Heart right ventricle (tissue), 16 donors: ENCODE results near the gene TNFRSF1B. TPM values are rescaled to one million over a fixed set of nuclear protein-coding genes. Genes with fewer than 3 reads are reported as not detected.

ENCODE experiments used
- ATAC-seq, 8 donors: fragments of 200-7000 bp; cut with Tn5 transposase; one replicate each; pipeline ENCODE4 v1.9.1; 2020; ENCODE audit warnings: mild to moderate bottlenecking in 8 of 8, moderate library complexity in 8 of 8, moderate number of reproducible peaks in 1 of 8
- DNase-seq, 2 donors: peaks; one replicate each; pipeline ENCODE4 v3.0.0-alpha.2; 2020
- H3K27ac ChIP-seq, 10 donors: fragments of 200-600 bp; sonication (generic) in 2 of 10; one replicate each; pipeline versions ENCODE4 v1.5.0 to v1.8.0; 2020 to 2022; ENCODE audit warnings: mild to moderate bottlenecking in 3 of 10
- H3K27me3 ChIP-seq, 7 donors: fragments of 200-600 bp; one replicate each; pipeline ENCODE4 v1.8.0; 2021 to 2022; ENCODE audit warnings: mild to moderate bottlenecking in 2 of 7
- H3K36me3 ChIP-seq, 9 donors: fragments of 200-600 bp; sonication (generic) in 1 of 9; one replicate each; pipeline versions ENCODE4 v1.5.0 to v1.8.0; 2020 to 2022; ENCODE audit warnings: mild to moderate bottlenecking in 2 of 9
- H3K4me1 ChIP-seq, 9 donors: fragments of 200-600 bp; sonication (generic) in 1 of 9; one replicate each; pipeline versions ENCODE4 v1.5.0 to v1.8.0; 2020 to 2022; ENCODE audit warnings: mild to moderate bottlenecking in 4 of 9
- H3K4me3 ChIP-seq, 10 donors: fragments of 200-600 bp; sonication (generic) in 2 of 10; one replicate each; pipeline versions ENCODE4 v1.5.0 to v1.8.0; 2020 to 2022; ENCODE audit warnings: mild to moderate bottlenecking in 7 of 10, moderate library complexity in 2 of 10
- H3K9me3 ChIP-seq, 11 donors: fragments of 200-600 bp in 10 of 11; sonication (generic) in 2 of 11; one replicate each; pipeline versions ENCODE4 v1.5.0 to v1.8.0; 2013 to 2022; ENCODE audit warnings: mild to moderate bottlenecking in 2 of 11, control low read depth in 1 of 11, moderate library complexity in 1 of 11
- WGBS, 2 donors: extraction: QIAGEN DNeasy Blood & Tissue Kit; methylation state at CpG; one replicate each; pipeline ENCODE4 v1.1.7; 2013; ENCODE audit warnings: inconsistent platforms in 1 of 2; 5-methylcytosine and 5-hydroxymethylcytosine counted together
- intact Hi-C, 10 donors: fragments of 100-400 bp; cut with DNase I; formaldehyde crosslinking; loops; one replicate each; pipeline versions ENCODE4 v1.11.1 to v1.14.2; 2022
- polyA plus RNA-seq, 2 donors: library from polyadenylated mRNA; stranded (reverse); fragments of 200-250 nt; gene quantifications; one replicate each; pipeline ENCODE4 v1.2.3, GENCODE V29; 2013
- total RNA-seq, 10 donors: library from RNA; stranded (reverse); fragmentation: NEBNext Ultra II Directional in 3 of 10; extraction: Animal tissue kit (Norgen Biotek cat#: 25700) in 3 of 10; gene quantifications; one replicate each; pipeline versions ENCODE4 v1.2.1 to v1.2.4, GENCODE V29; 2021 to 2023
- TF ChIP-seq, protein P1 (sequence below), 9 donors: fragments of 200-600 bp; sonication (generic) in 2 of 9; IDR thresholded peaks; one replicate each; pipeline versions ENCODE4 v1.5.0 to v1.8.0; 2021 to 2022; ENCODE audit warnings: antibody characterized with exemption in 9 of 9, mild to moderate bottlenecking in 5 of 9, moderate library complexity in 1 of 9
- donor health status: Arrhythmogenic right ventricular cardiomyopathy.
- donor health status: ischemic (EF 13 %, LVEDD 7.1; RV severe dilation, severe dysfunction).
- donor health status: healthy with polysubstance abuse.
- donor health status: DM: no; HTN: yes; CAD: no.
- donor health status: DM: no; HTN: no; CAD: no.
- donor health status: ischemic (EF 25% LVEDD 6.9; RV normal size, moderate dysfunction).
- donor health status: ischemic (EF 25% LVEDD 5.7; RV mildly dilated, moderate dysfunction).
- donor health status: healthy.
- donor health status: DM: yes; HTN: yes; CAD: no.
- donor health status: Ischemic cardiomyopathy.
- donor health status: ischemic (EF 35%, LVEDD 5.7; RV mildly dilated, moderate dysfunction).
- donor health status: nonischemic (EF 11% LVEDD 7.7; RV severe dilation, severe dysfunction).
- donor health status: DM: yes; HTN: yes; CAD: no.
- donor health status: PGD.
- donor health status: ischemic (EF 29% LVEDD 5.4; RV normal size, mild dysfunction).
- donor health status: nonischemic (EF 23%, LVEDD 6.1; RV moderate dilation, normal function).

TNFRSF1B gene
- total and polyA plus RNA-seq, 12 donors, result 8.0 to 55.4 (median 15.2) TPM

DNA sequence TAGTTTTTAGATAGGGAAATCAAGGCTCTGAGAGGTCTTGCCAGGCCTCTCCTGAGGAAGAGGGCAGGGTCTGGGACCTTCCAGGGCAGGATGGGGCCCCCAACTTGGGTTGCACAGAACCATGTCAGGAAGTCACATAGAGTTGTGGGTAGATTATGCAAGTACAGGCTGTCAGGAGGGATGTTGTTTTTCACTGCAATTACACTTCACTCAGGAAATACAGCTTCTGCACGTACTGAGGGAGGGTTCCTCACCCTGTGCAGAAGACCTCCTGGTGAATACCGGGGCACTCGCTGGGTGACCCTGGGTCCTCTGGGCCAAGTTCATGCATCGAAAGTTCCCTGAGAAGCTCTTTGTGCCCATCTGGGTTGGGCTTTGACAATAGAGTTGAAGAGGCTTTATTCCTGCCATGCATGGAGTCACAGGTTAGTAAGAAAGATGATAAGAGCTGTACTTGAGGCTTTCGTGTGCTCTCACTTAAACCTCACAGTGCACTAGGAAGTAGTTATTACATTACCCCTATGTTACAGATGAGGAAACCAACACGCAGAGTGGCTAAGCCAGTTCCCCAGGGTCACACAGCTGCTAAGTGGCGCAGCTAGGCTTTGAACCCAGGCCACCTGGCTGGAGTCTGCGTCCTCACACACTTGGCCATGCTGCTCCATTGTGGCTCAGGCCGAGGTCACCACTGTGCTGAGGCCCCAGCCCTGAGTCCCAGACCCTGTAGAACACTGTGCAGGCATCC, 16.2 kb upstream of the TNFRSF1B start:
- Histone ChIP-seq H3K27ac (peak overlapping the region in 7 of 10 donors; percentile 9 to 92 (median 50)), H3K9me3 (peaks cover 0 to 6% (median 0%) of the 10 kb centered on the region in 11 donors), H3K4me3 (peak overlapping the region in 1 of 10 donors; percentile 10), H3K36me3 (no peaks in the 10 kb centered on the region), H3K4me1 (peaks cover 5 to 86% (median 63%) of the 10 kb centered on the region in 9 donors), H3K27me3 (no peaks in the 10 kb centered on the region)
- intact Hi-C loops, result no loop called here
- 77 to 86% methylated on average over 9 of the region's 9 CpGs for WGBS, 2 donors
- TF ChIP-seq, protein P1, sequence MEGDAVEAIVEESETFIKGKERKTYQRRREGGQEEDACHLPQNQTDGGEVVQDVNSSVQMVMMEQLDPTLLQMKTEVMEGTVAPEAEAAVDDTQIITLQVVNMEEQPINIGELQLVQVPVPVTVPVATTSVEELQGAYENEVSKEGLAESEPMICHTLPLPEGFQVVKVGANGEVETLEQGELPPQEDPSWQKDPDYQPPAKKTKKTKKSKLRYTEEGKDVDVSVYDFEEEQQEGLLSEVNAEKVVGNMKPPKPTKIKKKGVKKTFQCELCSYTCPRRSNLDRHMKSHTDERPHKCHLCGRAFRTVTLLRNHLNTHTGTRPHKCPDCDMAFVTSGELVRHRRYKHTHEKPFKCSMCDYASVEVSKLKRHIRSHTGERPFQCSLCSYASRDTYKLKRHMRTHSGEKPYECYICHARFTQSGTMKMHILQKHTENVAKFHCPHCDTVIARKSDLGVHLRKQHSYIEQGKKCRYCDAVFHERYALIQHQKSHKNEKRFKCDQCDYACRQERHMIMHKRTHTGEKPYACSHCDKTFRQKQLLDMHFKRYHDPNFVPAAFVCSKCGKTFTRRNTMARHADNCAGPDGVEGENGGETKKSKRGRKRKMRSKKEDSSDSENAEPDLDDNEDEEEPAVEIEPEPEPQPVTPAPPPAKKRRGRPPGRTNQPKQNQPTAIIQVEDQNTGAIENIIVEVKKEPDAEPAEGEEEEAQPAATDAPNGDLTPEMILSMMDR (IDR thresholded peaks at IDR 0.05), result no peak
- ATAC-seq (peak in 5 of 8 donors; percentile 4 to 29 (median 15)), DNase-seq (no peak)

DNA sequence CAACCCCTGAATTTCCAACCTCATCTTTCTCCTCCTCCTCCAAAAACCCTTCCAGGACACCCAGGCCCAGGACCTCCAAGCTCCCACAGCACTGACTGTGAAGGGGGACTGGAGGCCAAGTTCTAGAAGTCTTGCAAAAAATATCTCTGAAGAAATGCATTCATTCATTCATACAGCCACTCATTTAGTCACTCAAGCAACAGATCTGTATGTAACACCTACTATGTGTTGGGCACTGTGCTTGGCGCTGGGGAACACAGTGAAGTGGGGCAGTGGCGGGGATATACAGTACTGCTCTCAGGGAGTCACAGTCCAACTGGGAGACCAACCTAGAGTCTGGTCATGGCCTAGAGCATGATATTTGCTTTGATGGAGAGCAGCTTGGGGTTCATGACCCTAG, 15.3 kb upstream of the TNFRSF1B start:
- Histone ChIP-seq H3K36me3 (no peaks in the 10 kb centered on the region), H3K27me3 (no peaks in the 10 kb centered on the region), H3K4me3 (no peak overlapping the region), H3K9me3 (peaks cover 0 to 6% (median 0%) of the 10 kb centered on the region in 11 donors), H3K4me1 (peaks cover 5 to 81% (median 55%) of the 10 kb centered on the region in 9 donors), H3K27ac (peak overlapping the region in 3 of 10 donors; percentile 75 to 92 (median 88))
- no peak for DNase-seq
- intact Hi-C loops, result no loop called here
- 97 to 98% methylated on average over 2 of the region's 2 CpGs for WGBS, 2 donors
- ATAC-seq, result no peak
- TF ChIP-seq, protein P1 (IDR thresholded peaks at IDR 0.05), result no peak

DNA sequence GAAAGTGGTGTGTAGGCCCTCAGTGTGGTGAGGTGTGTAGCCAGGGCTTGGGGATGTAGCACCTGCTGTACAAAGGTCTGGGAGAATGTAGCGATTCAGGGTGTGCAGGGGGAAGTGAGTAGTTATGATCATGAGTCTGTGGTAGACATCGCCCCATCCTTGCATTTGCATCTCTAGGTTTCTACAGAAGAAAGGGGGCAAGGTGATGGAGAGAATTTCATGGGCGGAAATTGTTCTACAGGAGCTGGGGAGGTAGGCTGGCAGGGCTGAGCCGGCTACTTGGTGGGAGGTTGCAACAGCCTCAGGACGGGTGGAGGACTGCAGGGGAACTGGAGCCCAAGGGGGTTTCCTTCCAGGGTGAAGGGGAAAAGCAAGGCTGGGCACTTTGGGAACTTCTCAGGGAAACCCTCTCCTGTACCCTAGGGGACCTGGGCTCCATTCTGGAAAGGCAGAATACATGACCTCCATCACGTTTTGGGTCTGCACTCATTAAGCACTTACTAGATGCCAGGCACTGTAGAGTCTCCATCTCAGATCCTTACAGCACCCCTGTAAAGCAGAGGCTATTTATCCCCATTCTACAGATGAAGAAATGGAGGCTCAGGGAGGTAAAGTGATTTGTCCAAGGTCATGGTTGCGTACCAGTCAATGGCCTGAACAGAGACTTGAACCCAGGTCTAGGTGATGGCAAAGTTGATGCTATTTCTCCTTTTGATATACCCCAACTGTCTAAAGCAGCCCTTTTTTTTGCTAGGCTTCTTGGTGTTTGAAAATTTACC, 14.5 kb upstream of the TNFRSF1B start:
- no peaks in the 10 kb centered on the region for H3K27me3 ChIP-seq
- peak overlapping the region in 7 of 10 donors; percentile 38 to 92 (median 63) for H3K27ac ChIP-seq

More for the DNA sequence above, 14.5 kb upstream of the TNFRSF1B start:
- TF ChIP-seq, protein P1 (IDR thresholded peaks at IDR 0.05), result no peak
- peaks cover 0 to 6% (median 0%) of the 10 kb centered on the region in 11 donors for H3K9me3 ChIP-seq
- H3K4me3 ChIP-seq, result no peak overlapping the region
- intact Hi-C loops, result no loop called here
- H3K36me3 ChIP-seq, result no peaks in the 10 kb centered on the region
- 89 to 93% methylated on average over 7 of the region's 7 CpGs for WGBS, 2 donors
- no peak for ATAC-seq
- no peak for DNase-seq
- H3K4me1 ChIP-seq, result peaks cover 5 to 80% (median 48%) of the 10 kb centered on the region in 9 donors
